GM18951 (cell line): ENCODE results near the gene ADGRE3.
"Not testable (repeated sequence)": the region's sequence is repeated elsewhere in the genome, so short reads cannot be mapped to it uniquely, and the experiment has no call there.

ENCODE experiments used
- POLR2A ChIP-seq: IDR thresholded peaks from 4 replicates; pipeline ENCODE4 v1.6.1; 2011; ENCODE audit warnings: mild to moderate bottlenecking; ENCODE audit not compliant: insufficient read length, insufficient read depth; ENCODE audit errors: extremely low read depth
- in situ Hi-C: fragments of 300-500 bp; cut with MboI; formaldehyde crosslinking; loops from one replicate; pipeline ENCODE4 v1.12.0; 2022; ENCODE audit warnings: low sequenced_read_pairs, mixed read lengths, inconsistent platforms; ENCODE audit not compliant: unreplicated experiment

Gene ADGRE3

DNA sequence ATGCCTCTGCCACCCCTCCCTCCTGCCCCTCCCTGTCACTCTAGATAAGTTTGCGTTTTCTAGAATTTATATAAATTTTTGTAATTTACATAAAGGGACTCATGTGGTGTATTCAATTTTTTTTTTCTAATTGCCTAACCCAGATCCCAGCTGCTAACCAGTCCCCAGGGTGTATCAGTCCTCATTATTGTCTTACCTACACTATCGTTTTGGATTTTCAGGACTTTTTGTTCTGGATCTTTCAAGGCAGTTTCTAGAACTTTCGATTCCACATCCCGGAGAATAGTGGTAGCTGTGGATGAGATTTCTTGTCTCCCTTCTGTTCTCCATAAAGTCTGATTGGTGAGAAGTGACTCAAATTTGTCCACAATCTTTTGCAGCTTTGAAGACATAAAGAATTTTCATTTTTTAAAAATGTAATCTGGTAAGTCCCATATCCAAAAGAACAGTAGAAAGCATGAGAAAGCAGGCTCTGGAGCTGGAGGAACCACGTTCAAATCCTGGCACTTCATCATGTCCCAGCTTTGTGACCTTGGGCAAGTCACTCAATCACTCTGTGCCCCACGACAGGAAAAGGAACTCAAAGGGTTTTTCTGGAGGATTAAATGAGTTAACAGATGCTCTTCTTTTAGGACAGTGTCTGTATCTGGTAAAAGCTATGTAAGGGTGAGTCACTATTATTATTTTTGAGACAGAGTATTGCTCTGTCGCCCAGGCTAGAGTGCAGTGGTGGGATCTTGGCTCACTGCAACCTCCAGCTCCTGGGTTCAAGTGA lies 19.7 kb downstream of the ADGRE3 start:
- in situ Hi-C loops, result no loop called here
- no peak for TF ChIP-seq POLR2A

- in situ Hi-C loops, result no loop called here
- no peak for TF ChIP-seq POLR2A
Measured at GRCh38 chr19:14650161-14650560, 24.5 kb downstream of the ADGRE3 start.

GRCh38 chr19:14649020-14649419 lies 25.6 kb downstream of the ADGRE3 start:
- in situ Hi-C loops, result no loop called here
- no peak for TF ChIP-seq POLR2A

DNA sequence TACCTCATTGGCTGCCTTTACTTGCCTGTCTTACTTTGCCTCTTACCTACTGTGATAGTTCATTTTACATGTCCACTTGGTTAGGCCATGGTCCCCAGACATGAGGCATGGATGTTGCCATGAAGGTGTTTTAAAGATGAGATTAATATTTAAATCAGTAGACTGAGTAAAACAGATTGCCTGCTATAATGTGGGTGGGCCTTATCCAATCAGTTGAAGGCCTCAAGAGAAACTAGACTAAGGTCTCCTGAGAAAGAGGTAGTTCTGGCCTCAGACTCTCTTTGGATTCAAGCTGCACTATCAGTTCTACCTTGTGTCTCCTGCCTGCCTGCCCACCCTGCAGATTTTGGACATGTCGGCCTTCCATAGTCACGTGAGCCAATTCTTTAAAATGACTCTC lies 26.1 kb downstream of the ADGRE3 start:
- in situ Hi-C loops, result no loop called here
- no peak for TF ChIP-seq POLR2A

- TF ChIP-seq POLR2A, result no peak
- in situ Hi-C loops, result no loop called here
Measured at GRCh38 chr19:14639536-14640277, 34.9 kb downstream of the ADGRE3 start.

- no peak for TF ChIP-seq POLR2A
- in situ Hi-C loops, result no loop called here
Measured at GRCh38 chr19:14632286-14632685, 42.4 kb downstream of the ADGRE3 start.

- in situ Hi-C loops, result no loop called here
- no peak for TF ChIP-seq POLR2A
Measured at GRCh38 chr19:14629557-14629956, 45.1 kb downstream of the ADGRE3 start.

DNA sequence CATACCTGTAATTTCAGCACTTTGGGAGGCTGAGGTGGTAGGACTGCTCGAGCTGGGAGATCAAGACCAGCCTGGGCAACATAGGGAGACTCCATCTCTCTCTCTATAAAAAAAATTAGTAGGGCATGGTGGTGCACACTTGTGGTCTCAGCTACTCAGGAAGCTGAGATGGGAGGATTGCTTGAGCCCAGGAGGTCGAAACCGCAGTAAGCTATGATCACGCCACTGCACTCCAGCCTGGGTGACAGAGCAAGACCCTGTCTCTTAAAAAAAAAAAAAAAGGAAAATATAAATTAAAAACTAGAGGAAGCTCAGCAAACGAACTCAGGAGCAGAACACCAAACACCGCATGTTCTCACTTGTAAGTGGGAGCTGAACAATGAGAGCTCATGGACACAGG lies 50.2 kb downstream of the ADGRE3 start:
- in situ Hi-C loops, result not testable (repeated sequence)

- in situ Hi-C loops, result no loop called here
- no peak for TF ChIP-seq POLR2A
Measured at GRCh38 chr19:14619404-14619803, 55.2 kb downstream of the ADGRE3 start.

DNA sequence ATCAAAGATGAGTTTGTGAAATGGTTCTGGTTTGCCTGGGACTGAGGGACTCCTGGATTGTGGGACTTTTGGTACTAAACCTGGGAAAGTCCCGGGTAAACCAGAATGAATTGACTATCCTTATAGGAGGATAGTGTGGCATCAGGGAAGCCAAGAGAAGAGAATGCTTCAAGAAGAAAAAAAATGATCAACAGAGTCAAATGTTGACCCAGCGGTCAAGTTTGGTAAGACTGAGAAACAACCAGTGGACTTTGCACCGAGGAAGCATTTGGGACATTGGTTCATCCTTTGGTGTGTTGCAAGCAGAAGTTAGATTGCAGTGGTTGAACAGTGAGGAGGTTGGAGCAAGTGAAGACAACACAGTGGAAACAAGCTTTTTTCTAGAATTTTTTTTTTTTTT lies 58.2 kb downstream of the ADGRE3 start:
- no peak for TF ChIP-seq POLR2A
- in situ Hi-C loops, result no loop called here

GRCh38 chr19:14615623-14616022 lies 59.0 kb downstream of the ADGRE3 start:
- TF ChIP-seq POLR2A, result no peak
- in situ Hi-C loops, result no loop called here

DNA sequence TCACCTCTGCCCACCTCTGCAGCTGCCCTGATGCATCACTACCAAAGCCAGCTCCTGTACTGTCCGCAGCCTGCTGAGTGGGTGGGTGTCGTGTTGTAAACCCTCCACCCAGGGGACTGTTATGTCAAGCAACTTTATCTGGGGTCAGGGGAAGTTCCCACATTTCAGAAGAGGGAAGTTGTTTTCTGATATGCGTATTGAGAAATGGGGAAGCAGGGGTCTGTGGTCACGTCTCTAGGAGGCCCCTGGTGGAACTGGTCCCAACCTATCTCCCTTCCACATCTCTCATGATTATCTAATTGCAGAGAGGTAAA lies 60.6 kb downstream of the ADGRE3 start:
- in situ Hi-C loops, result no loop called here
- no peak for TF ChIP-seq POLR2A

- in situ Hi-C loops, result not testable (repeated sequence)
Measured at GRCh38 chr19:14613399-14614098, 61.1 kb downstream of the ADGRE3 start.

DNA sequence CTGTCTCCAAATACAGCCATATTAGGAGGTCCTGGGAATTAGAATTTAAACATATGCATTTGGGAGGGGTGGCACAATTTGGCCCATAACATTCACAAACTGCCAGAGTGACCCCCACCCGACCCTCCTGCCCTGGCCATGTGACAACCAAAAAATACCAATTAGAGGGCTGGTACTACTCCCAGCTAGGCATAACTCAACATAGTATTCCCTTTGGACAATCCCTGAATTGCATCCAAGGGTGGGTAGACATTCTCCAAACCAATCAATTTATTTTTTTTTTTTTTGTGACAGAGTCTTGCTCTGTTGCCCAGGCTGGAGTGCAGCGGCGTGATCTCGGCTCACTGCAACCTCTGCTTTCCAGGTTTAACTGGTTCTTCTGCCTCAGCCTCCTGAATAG lies 62.0 kb downstream of the ADGRE3 start:
- in situ Hi-C loops, result no loop called here

GRCh38 chr19:14612242-14612641 lies 62.4 kb downstream of the ADGRE3 start:
- in situ Hi-C loops, result not testable (repeated sequence)

More for the DNA sequence above, 62.0 kb downstream of the ADGRE3 start:
- TF ChIP-seq POLR2A, result no peak
